Measurements from ENCODE around the gene XRN1. TPM values are rescaled to one million over a fixed set of nuclear protein-coding genes. Genes with fewer than 3 reads are reported as not detected.

The XRN1 gene
- total RNA-seq, 2 experiments from 2014 or later, result 85.7 to 97.6 TPM

DNA sequence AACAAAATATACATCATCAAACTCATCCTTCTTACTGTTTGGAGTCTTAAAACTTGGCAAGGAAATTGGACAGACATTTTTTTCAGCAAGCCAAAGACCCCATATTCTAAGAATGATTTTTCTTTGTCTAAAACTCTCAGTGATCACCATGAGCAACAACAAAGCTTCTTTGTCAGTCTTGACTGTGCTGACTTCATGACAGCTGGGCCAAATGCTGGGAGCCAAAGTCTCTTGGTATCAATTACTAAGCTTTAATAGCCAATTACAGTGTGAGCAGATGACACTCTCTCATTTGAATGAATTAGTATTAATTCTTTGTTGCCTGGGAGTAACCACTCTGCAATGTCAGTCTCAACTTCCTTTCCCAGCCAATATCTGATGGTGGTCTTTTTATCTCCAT lies 174.3 kb downstream of the XRN1 start:
- no peak overlapping the region for H3K4me3 ChIP-seq (ENCODE audit: low read length)
- no peaks in the 10 kb centered on the region for H3K9me3 ChIP-seq (ENCODE audit: control insufficient read depth in 1 of 2, insufficient read depth in 1 of 2, low read length in 2 of 2)
- H3K27ac ChIP-seq (ENCODE audit: low read depth in 1 of 2, low read length in 2 of 2), result no peak overlapping the region
- H3K36me3 Mint-ChIP-seq (ENCODE audit: low read depth), result no peaks in the 10 kb centered on the region
- TF ChIP-seq, protein P1, sequence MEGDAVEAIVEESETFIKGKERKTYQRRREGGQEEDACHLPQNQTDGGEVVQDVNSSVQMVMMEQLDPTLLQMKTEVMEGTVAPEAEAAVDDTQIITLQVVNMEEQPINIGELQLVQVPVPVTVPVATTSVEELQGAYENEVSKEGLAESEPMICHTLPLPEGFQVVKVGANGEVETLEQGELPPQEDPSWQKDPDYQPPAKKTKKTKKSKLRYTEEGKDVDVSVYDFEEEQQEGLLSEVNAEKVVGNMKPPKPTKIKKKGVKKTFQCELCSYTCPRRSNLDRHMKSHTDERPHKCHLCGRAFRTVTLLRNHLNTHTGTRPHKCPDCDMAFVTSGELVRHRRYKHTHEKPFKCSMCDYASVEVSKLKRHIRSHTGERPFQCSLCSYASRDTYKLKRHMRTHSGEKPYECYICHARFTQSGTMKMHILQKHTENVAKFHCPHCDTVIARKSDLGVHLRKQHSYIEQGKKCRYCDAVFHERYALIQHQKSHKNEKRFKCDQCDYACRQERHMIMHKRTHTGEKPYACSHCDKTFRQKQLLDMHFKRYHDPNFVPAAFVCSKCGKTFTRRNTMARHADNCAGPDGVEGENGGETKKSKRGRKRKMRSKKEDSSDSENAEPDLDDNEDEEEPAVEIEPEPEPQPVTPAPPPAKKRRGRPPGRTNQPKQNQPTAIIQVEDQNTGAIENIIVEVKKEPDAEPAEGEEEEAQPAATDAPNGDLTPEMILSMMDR (IDR thresholded peaks at IDR 0.05), result no peak
- no peaks in the 10 kb centered on the region for H3K36me3 ChIP-seq (ENCODE audit: insufficient read depth, low read length)
- no peak overlapping the region for H3K27ac Mint-ChIP-seq
- DNase-seq (no peak), ATAC-seq (ENCODE audit: poor library complexity) (no peak)
- H3K9me3 Mint-ChIP-seq, result no peaks in the 10 kb centered on the region
- H3K4me1 Mint-ChIP-seq (ENCODE audit: low read depth), result peaks cover 12% of the 10 kb centered on the region
- intact Hi-C loops (cut with DNase I, micrococcal nuclease), result loop anchor here in 1 of 2 experiments (10.0 kb wide), 1 partner anchor 699 kb away; no protein-coding TSS in a partner anchor
- no peaks in the 10 kb centered on the region for H3K27me3 Mint-ChIP-seq
- CTCF ChIA-PET, result no interaction called here
- POLR2A ChIA-PET, result no interaction called here
- no peak overlapping the region for H3K4me3 Mint-ChIP-seq
- H3K4me1 ChIP-seq (ENCODE audit: insufficient read depth, low read length), result peaks cover 14% of the 10 kb centered on the region
- H3K27me3 ChIP-seq (ENCODE audit: control insufficient read depth in 1 of 2, insufficient read depth in 2 of 2, low read length in 2 of 2), result no peaks in the 10 kb centered on the region

DNA sequence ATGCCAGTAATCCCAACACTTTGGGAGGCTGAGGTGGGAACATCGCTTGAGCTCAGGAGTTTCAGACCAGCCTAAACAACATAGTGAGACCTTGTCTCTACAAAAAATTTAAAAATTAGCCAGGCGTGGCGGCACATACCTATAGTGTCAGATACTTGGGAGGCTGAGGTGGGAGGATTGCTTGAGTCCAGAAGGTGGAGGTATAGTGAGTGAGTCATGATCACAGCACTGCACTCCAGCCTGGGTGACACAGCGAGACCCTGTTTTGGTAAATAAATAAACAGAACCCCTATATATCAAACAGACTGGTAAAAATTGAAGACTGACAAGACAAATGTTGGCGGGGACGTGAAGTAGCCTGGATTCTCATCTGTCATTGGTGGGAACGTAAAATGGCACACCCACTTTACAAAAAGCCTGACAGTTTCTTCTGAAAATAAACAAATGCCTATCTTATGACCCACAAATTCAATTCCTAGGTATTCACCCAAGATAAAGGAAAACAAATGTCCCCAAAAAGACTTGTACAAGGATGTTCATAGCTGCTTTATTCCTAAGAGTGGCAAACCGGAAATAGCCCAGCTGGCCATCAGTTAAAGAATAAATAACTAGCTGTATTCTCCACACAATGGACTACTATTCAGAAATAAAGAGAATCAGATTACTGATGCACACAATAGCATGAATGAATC lies 175.5 kb downstream of the XRN1 start:
- no peaks in the 10 kb centered on the region for H3K9me3 ChIP-seq (ENCODE audit: control insufficient read depth in 1 of 2, insufficient read depth in 1 of 2, low read length in 2 of 2)
- H3K4me1 Mint-ChIP-seq (ENCODE audit: low read depth), result peaks cover 12% of the 10 kb centered on the region
- H3K36me3 ChIP-seq (ENCODE audit: insufficient read depth, low read length), result no peaks in the 10 kb centered on the region
- CTCF ChIA-PET, result no interaction called here
- H3K4me1 ChIP-seq (ENCODE audit: insufficient read depth, low read length), result peaks cover 14% of the 10 kb centered on the region
- no peak overlapping the region for H3K4me3 Mint-ChIP-seq
- no peak overlapping the region for H3K27ac Mint-ChIP-seq
- TF ChIP-seq, protein P1 (IDR thresholded peaks at IDR 0.05), result no peak
- intact Hi-C loops (cut with DNase I, micrococcal nuclease), result loop anchor here in 1 of 2 experiments (10.0 kb wide), 1 partner anchor 698 kb away; no protein-coding TSS in a partner anchor
- no peaks in the 10 kb centered on the region for H3K36me3 Mint-ChIP-seq (ENCODE audit: low read depth)
- ATAC-seq (ENCODE audit: poor library complexity), result no peak
- no peaks in the 10 kb centered on the region for H3K9me3 Mint-ChIP-seq
- H3K4me3 ChIP-seq (ENCODE audit: low read length), result no peak overlapping the region
- POLR2A ChIA-PET, result no interaction called here
- H3K27me3 ChIP-seq (ENCODE audit: control insufficient read depth in 1 of 2, insufficient read depth in 2 of 2, low read length in 2 of 2), result no peaks in the 10 kb centered on the region
- H3K27ac ChIP-seq (ENCODE audit: low read depth in 1 of 2, low read length in 2 of 2), result no peak overlapping the region
- H3K27me3 Mint-ChIP-seq, result no peaks in the 10 kb centered on the region
- no peak for DNase-seq

DNA sequence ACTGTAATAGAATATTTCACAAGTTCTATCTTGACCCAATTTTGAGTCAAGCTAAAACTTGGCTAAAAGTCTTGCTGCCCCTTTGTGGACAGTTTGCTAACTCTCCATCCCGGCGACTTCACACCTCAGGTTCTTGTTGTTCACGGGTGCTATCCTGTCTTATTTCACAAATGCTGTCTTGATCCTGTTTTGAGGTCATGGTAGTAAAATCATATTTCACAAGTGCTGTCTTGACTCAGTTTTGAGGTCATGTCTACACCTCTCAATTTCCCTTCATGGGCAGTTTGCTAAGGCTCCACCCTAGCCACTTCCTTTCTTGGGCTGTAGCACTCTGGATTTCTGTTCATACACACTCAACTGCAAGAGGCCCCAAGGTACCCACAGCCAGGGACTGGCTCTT lies 177.4 kb downstream of the XRN1 start:
- peaks cover 14% of the 10 kb centered on the region for H3K4me1 ChIP-seq (ENCODE audit: insufficient read depth, low read length)
- ChIA-PET POLR2A (no interaction called here), CTCF (interaction anchor here (0.9 to 1.3 kb wide), 2 partner anchors 9 to 16 kb away, joined by 3 read pairs; no protein-coding TSS in a partner anchor)
- TF ChIP-seq, protein P1 (IDR thresholded peaks at IDR 0.05), result no peak
- H3K27me3 ChIP-seq (ENCODE audit: control insufficient read depth in 1 of 2, insufficient read depth in 2 of 2, low read length in 2 of 2), result no peaks in the 10 kb centered on the region
- H3K9me3 Mint-ChIP-seq, result no peaks in the 10 kb centered on the region
- ATAC-seq (ENCODE audit: poor library complexity) (peak; percentile 46), DNase-seq (peak in 6 of 14 experiments; percentile 1 to 86 (median 29))
- no peak overlapping the region for H3K4me3 ChIP-seq (ENCODE audit: low read length)
- peak overlapping the region; percentile 35 for H3K27ac Mint-ChIP-seq
- no peak overlapping the region for H3K27ac ChIP-seq (ENCODE audit: low read depth in 1 of 2, low read length in 2 of 2)
- H3K9me3 ChIP-seq (ENCODE audit: control insufficient read depth in 1 of 2, insufficient read depth in 1 of 2, low read length in 2 of 2), result no peaks in the 10 kb centered on the region
- no peaks in the 10 kb centered on the region for H3K36me3 Mint-ChIP-seq (ENCODE audit: low read depth)
- H3K4me1 Mint-ChIP-seq (ENCODE audit: low read depth), result peaks cover 12% of the 10 kb centered on the region
- intact Hi-C loops (cut with DNase I, micrococcal nuclease), result loop anchor here in 1 of 2 experiments (10.0 kb wide), 1 partner anchor 696 kb away; no protein-coding TSS in a partner anchor
- H3K36me3 ChIP-seq (ENCODE audit: insufficient read depth, low read length), result no peaks in the 10 kb centered on the region
- no peaks in the 10 kb centered on the region for H3K27me3 Mint-ChIP-seq
- no peak overlapping the region for H3K4me3 Mint-ChIP-seq
